Hematopoietic multipotent progenitor cell treated with erythropoietin and hydrocortisone succinate and interleukin-3 and kit ligand, for 6 days (in vitro differentiated cells): ENCODE measurements around the gene DUSP1.
"Not testable (repeated sequence)": the region's sequence is repeated elsewhere in the genome, so short reads cannot be mapped to it uniquely, and the experiment has no call there.

Experiments
- DNase-seq: peaks from one replicate; pipeline ENCODE4 v3.0.0-alpha.2; 2015

DUSP1 gene

DNA sequence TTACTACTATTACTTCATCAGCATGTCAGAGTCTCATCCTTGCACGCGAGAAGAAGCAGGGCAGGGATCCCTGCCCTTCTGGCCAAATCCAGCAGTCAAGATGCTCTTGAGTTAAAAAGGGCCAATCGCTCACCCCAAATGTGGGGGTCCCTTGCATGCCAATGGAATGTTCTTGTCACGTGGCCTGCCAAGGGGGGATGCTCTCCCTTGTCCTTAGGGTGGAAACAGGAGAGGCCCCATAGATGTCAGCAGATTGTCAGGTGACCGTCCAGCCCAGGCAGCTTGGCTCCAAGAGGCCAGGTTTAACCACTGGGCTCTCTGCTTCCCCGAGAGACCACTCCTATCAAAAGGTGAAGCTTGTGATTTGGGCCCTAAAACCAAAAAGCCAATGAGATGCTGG lies 25.3 kb upstream of the DUSP1 start:
- DNase-seq: no peak

DNA sequence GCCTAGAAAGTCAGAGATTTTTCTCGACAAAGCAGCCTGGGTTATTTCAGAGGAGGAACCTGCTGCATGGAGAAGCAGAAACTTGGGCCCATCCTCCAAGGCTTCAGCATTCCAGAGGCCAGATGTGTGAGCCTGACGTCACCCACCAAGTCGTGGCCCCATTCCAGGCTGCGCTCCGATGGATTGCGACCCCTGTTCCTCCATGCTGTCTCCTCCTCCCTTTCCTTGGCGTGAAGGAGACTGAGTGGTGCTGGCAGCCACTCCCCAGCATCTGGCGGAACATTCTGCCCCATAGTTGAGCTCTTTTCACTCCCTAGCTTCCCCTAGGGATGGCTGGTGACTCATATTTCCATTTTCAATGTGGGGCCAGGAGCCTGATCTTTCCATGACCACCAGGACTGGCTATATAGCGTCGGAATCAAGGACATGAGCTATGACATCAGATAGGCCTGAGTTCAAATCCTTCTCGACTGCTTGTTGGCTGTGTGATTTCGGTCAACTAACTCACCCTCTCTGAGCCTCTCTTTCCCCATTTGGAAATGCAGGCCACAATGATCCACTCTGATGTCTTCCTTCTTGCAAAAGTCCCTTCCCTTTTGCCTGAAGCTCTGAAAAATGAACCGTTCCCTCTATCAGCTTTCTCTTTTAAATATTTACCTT lies 24.5 kb upstream of the DUSP1 start:
- no peak for DNase-seq

DNA sequence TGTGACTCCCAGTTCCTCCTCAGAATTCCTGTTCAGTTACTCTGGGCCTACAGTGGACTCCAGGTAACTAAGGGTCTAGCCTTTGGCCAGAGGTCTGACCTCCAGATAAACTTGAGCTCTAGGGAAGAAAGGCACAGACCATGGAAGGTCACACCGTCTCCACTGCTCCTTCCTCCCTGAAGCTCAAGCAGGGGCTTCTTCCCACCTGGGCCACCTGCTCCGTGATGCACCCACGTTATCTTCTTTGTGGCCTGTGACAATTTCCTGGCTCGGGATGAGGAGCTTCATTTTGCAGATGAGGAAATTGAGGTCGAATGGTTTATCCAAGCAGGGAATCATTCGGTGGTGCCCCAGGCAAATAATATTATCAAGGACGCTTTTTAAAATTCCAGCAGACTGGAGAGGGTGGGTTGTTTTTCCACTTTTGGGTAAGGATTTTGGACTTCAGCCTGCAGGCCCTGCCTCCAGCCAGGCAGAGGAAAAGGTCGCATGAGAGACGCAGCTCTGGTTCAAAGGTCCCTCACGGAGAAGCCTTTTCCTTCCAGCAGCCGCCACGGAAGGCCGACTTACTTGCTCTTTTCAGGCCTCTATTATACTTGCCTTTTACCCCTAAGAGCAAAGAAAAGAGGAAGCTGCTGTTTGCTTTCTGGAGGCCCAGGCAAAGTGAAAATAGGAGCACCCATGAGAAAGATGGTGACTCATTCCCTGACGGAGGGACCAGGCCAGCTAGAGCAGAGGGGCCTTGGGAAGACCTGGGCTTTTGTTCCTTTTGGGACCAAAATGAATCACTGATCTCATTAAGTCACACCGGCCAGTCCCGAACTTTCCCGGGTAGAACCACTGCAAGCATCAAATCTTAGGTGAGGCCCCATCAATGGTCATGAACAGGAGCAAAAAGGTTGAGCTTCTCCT lies 22.8 kb upstream of the DUSP1 start:
- peak; percentile 45 for DNase-seq

DNA sequence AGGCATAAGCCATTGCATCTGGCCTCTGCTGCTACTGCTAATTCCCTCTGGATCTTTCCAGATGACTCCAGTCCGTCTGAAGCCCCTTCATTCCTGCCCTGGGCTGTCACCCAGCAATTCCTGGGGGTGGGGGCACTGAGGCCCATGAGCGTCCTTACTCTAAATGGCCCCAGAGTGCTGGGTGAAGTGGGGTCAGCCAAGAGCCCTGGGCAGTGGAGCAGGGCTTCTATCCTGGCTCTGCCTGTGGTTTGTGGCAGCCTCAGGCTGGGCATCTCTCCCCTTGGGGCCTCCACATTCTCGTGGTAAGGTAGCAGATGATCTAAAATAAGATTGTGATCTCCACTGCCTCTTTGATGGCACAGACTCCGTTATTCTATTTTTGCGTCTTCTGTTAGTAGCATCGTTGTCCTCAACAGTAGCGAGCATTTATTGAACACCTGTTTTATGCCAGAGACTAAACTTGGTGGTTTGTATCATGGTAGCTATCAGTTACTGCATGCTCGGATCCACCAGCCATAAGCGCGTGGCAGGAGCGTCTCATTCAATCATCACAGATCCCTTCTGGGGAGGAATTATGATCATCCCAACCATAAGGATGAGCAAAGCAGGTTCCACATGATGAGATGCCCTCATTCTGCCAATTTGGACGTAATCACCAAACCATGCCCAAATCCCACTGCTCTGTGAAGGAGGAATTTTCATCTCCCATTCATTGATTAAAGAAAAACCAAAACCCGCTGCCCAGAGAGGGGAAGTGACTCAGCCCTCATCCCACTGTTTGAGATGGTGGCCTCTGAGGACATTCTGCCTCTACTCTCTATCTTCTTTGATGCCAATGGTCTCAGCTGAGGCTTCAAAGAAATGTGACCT lies 21.9 kb upstream of the DUSP1 start:
- no peak for DNase-seq

DNA sequence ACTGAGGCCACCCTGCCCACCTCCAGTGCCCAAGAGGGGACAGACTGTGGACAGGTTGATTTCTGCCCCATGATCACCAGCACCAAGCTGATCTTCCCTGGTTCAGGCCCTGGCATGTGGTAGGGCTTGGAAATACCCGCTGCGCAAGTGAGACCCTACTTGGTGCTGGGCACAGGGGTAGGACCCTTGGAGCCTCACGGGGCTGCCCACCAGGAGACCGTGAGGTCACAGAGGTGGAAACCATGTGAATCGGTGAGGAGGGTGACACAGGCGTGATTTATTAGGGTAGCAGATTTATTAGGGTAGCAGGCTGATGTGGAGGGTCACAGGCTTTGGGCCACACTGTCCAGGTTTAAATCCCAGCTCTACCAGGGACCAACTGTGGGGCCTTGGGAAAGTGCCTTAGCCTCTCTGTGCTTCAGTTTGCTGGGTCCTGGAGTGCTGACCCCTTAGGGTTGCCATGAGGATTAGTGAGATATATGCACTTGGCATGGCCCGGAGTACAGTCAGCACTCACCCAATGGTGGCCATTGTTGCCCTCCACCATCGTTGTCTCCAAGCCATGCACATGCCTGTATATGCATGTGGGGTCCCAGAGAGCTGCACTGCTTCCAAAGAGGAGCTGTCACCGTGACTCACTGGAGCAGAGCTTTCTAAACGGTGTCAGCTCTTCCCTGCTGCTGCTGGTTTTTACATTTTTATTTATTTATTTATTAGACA lies 20.9 kb upstream of the DUSP1 start:
- DNase-seq: no peak

DNA sequence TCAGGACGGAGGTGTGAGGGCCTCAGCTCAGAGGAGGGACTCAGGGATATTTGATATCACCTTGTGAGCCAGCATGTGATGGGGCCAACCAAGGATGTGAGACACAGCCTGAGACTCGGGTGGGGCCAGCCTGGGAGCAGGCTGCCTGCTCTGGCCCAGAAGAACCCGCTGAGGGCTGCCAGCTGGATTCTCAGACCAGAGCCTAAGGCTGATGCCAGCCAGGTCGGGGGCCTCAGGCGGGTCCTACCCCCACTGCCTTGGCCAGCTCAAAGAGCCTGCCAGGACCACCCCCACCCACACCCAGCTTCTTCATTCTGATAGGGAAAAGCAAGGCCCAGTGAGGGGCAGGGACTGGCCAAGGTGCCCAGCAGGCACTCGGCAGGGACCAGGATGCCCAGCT lies 20.3 kb upstream of the DUSP1 start:
- no peak for DNase-seq

DNA sequence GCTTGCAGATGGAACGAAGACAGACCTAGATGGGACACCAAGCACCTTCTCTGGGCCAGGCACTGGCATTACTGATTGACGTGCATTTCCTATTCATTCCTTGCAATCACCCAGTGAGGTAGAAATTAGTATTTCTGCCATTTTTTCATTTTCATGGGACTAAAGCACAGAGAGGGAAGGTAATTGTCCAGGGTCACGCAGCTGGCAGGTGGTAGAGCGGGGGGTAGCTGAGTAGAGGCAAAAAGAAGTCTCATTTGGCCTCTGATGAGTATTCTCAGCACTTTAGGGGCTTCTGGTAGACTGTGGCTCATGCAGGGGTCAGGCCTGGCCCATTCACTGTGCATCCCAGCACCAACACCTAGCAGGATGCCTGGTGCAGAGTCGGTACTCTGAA lies 19.5 kb upstream of the DUSP1 start:
- no peak for DNase-seq

DNA sequence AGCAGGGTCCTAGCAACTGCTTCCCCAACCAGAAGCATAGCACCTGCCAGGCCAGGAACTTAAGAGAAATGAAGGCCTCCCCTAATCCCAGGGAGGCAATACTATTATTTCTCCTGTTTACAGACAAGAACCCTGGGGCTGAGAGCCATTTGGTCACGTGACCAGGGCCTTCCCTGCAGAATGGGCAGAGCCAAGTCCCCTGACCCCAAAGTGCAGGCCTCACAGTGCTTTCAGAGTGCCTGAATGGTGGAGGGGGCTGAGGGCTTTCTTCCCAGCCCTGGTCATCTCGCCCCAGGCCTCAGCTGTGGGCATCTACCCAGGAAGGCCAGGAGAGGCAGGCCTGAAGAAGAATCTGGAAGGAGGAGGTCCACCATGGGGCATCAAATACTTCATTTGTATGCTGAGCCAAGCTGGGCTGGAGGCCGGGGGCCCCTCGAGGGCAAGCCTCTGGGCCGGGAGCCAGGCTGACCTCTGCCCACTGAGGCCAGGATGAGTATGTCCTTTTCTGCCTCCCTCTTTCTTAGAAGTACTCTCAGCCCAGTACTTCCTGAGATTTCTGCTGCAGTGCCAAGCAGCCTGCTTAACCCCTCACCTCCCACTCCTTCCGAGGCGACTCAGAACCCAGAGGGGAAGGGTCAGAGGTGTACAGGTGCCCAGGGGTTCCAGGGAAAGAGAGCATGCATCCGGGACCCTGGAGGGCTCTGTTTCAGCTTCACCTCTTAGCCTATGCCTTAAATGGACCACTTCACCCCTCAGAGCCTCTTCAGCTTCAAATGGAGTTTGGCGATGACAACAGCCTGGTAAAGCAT lies 18.9 kb upstream of the DUSP1 start:
- DNase-seq: no peak

DNA sequence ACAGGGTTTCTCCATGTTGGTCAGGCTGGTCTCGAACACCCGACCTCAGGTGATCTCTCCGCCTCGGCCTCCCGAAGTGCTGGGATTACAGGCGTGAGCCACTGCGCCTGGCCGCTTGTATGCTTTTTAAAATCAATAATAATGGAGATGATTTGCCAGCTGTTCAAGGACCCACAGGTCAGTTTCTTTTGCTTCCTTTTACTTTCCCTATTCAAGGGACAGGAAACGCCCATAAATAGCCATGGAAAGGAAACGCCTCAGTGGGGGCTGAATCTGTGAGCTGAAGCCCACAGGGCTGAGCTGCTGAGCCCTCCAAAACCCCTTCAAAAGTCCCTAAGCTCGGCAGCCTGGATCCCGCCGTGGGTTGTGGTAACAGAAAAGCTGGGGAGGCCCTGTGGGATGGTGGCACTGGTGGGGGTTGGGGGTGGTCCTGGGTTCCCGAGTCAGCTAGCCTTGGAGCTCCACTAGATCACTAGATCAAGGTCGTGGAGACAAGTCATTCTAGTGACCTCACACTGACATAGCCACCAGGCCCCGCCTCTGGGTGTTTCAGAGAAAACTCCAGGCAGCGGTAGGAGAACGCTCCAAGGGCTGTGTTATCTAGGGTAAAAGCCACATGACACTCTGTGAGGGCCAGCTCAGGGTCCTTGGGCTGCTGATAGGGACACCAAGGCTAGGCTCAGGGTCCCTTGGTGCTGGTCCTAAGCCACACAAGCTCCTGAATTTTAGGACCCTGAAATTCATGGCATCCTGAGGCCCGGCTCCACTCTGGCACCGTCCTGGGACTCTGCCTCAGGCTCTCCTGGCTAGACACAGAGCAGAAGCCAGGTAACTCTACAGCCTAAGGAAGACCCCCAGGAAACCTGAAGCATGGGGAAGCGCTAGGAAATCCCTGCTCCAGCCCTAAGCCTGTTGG lies 18.0 kb upstream of the DUSP1 start:
- DNase-seq: peak; percentile 96

DNA sequence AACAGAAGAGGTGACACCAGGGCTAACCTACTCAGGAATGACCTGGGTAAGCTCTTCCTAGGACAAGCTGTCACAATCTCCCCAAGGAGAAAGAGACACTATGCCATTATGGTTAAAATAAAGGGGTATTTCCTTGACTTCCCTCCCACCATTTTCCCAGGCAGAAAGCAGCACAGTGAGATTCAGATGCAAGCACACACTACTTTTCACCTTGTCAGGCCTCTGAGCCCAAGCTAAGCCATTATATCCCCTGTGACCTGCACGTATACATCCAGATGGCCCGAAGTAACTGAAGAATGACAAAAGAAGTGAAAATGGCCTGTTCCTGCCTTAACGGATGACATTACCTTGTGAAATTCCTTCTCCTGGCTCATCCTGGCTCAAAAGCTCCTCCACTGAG lies 16.5 kb upstream of the DUSP1 start:
- DNase-seq: not testable (repeated sequence)

DNA sequence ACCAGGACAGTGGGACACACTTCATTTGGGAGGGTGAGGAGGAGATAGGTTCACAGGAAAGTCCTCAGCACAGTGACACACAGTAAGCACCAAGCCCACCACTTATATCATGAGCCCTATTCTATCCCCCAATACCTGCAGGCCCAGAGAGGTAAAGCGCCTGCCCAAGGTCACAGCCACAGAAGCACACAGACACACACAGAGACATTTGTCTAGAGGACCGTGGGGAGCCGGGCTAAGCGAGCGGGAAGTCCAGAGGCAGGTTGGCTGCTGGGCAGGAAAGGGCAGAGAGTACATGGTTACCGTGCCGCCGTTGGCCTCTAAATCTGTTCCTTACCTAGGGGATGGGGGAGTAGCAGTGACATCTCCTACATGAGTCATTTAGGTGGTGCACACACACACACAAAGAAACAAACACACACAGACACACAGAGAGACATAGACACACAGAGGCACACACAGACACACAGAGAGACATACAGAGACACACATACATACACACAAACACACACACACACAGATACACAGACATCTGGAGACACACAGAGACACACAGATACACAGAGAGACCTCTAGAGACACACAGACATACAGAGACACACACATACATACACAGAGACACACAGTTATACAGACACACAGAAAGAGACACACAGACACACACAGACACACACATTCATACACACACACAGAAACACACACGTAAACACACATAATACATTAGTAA lies 15.9 kb upstream of the DUSP1 start:
- no peak for DNase-seq

DNA sequence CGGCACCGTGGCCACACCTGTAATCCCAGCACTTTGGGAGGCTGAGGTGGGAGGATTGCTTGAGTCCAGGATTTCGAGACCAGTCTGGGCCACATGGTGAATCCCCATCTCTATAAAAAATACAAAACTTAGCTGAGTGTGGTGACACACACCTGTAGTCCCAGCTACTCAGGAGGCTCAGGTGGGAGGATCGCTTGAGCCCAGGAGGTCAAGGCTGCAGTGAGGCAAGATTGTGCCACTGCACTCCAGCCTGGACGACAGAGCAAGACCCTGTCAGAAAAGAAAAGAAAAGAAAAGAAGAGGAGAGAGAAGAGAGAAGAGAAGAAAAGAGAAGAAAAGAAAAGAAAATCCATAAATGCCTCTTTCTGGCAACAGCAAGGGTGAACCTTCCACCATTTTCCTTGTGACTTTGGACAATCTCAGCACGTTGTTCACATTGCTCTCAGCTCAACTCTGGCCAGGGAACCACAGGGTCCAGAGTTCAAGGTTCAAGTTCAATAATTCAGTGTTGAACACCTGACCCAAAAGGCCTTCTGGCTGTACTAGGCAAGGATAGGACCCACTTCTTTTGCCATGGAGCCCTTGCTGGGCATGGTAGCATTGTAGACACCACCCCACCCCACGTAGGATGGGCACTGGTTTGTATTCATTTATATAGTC lies 14.6 kb upstream of the DUSP1 start:
- no peak for DNase-seq

DNA sequence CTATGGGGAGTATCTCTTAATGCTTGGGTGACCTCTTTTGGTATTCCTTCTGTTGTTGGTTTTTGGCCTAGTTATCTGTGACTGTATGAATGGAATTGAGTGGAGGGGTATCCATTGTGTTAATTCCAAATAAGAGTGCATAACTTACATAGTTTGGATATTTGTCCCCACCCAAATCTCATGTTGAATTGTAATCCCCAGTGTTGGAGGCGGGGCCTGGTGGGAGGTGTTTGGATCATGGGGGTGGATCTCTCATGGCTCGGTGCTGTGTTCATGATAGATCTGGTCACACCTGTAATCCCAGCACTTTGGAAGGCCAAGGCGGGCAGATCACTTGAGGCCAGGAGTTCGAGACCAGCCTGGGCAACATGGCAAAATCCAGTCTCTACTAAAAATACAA lies 13.2 kb upstream of the DUSP1 start:
- DNase-seq: not testable (repeated sequence)

DNA sequence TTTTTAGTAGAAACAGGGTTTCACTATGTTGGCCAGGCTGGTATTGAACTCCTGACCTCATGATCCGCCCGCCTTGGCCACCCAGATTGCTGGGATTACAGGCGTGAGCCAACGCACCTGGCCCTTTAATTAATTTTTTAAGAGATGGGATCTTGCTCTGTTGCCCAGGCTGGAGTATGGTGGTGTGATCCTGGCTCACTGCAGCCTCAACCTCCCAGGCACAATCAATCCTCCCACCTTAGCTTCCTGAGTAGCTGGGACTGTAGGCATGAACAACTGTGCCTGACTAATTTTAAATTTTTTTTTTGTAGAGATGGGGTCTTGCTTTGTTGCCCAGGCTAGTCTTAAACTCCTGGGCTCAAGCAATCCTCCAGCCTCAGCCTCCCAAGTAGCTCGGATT lies 12.3 kb upstream of the DUSP1 start:
- DNase-seq: not testable (repeated sequence)

DNA sequence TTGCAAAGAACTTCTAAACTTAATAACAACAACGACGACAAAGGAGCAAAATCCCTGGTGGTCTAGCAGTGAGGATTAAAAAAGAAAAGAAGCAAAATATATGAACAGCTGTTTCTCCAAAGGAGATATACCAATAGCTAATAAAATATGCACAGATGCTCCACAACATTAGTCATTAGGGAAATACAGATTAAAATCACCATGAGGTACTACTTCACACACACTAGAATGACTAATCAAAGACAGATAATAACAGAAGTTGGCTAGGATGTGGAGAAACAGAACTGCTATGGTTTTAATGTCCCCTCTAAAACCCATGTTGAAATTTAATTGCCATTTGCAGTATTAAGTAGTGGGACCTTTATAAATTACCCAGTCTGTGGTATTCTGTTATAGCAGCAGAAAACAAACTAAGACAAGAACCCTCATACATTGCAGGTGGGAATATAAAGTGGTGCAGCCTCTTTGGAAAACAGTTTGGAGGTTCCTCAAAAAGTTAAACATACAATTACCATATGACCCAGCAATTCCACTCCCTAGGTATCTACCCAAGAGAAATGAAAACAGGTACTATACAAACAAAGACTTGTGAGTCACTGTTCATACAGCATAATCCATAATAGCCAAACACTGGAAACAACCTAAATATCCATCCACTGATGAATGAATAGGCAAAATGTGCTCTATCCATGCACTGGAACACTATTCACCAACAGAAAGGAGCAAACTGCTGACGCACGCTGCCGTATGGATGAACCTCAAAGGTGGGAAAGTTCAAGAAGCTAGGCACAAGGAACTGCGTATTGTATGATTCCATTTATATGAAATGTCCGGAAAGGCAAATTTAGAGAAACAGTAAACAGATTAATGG lies 11.4 kb upstream of the DUSP1 start:
- DNase-seq: peak; percentile 70

DNA sequence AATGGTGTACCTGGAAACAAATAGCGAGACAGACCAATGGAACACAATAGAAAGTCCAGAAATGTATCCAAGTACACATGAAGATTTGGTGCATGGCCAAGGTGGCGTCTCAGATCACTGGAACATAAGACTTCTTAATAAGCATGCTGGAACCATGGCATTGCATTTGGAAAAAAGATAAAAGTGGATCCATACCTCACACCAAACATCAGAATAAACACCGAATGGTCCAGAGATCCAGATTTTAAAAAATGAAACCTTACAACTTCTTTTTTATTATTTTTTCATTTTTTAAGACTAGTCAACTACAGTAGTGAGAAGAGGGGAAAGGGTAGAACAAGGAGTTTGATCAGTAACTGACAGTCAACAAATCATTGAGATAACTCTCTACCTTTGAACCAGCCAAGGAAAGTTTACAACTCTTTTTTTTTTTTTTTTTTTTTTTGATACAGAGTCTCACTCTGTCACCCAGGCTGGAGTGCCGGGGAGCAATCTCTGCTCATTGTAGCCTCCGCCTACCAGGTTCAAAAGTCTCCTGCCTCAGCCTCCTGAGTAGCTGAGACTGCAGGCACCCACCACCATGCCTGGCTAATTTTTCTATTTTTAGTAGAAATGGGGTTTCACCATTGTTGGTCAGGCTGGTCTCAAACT lies 8.8 kb upstream of the DUSP1 start:
- no peak for DNase-seq

DNA sequence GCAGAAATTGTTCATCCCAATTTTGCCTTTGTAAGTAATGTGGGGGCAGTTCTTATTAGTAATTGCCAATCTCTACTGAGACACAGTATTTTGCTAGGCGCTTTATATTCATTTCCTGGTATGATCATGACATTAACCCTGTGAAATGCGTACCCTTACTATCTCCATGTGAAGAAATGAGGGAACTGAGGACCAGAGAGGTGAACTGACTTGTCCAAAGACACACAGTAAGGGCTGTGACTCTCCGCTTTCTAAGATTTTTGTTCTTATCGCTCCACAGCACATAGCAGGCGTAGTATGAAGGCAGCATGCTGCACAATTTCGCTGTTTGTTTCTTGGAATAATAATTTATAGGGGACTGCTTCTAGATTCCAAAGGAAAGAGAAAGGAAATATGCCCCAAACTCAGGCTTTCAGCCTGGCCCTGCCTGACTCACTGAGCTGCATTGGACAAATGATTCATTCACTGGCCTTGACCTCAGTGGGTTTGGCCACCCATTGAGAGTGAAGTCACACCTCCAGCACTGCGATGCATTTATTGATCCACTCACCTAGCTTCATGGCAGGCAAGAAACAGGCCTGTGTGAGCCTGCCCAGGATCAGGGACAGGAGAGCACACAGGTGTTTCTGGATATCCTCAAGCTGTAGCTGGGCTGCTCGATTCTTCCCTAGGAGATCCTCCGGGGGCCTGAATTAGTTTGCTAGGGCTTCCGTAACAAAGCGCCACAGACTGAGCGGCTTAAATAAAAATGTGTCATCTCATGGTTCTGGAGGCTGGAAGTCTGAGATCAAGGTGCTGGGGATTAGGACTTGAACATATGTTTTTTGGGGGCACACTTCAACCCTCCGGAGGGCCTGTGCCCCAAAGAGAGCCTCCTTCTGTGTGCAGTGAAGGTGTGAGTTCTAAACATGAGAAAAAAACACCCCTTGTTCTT lies 7.2 kb upstream of the DUSP1 start:
- peak; percentile 58 for DNase-seq
